C4-2B (cell line): ENCODE measurements around the gene OR11L1.

Experiments
- H3K27ac ChIP-seq: fragments of 450-650 bp; 2 replicates; pipeline ENCODE4 v1.5.1; 2017
- CTCF ChIP-seq: fragments of 450-650 bp; conservative IDR thresholded peaks from 2 replicates; pipeline ENCODE4 v1.5.1; 2017; ENCODE audit warnings: mild to moderate bottlenecking
- ZFX ChIP-seq: fragments of 450-650 bp; IDR thresholded peaks from 2 replicates; pipeline ENCODE4 v1.6.1; 2017

Gene OR11L1

DNA sequence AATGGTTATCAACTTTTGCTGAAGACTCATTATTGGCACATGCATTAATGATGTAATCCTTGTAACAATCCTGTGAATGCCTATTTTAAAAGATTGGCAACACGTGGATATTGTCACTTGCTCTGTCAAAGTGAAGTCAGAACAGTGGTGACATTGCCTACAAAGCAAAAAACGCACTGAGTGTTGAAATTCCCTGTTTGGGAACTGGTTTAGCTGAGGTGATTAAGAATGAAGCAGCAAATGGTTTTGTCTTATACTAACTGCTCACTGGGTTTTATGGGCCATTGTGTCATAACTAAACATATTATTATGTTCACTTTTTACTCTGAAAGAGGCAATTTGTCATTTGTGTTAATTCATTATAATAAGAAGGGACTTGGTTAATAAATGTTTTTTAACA lies 29.1 kb downstream of the OR11L1 start:
- no peak overlapping the region for H3K27ac ChIP-seq
- TF ChIP-seq ZFX (no peak), CTCF (no peak)

- TF ChIP-seq CTCF (no peak), ZFX (no peak)
- H3K27ac ChIP-seq, result no peak overlapping the region
Measured at GRCh38 chr1:247797518-247797917, 44.2 kb downstream of the OR11L1 start.
